IPS DF 6.9 (cell line): ENCODE data around the gene USP54.
A peak's percentile ranks its signal among the peaks of the same experiment; 100 is the strongest.

ENCODE experiments used
- DNase-seq: peaks from one replicate; pipeline ENCODE4 v3.0.0-alpha.2; 2013; ENCODE audit warnings: low read depth, low spot score
- H3K27ac ChIP-seq: one replicate; pipeline ENCODE4 v1.5.1; 2013; ENCODE audit warnings: low read length, control low read depth
- H3K27me3 ChIP-seq: 2 replicates; pipeline ENCODE4 v1.6.1; 2013; ENCODE audit warnings: mild to moderate bottlenecking, low read length; ENCODE audit not compliant: control insufficient read depth, insufficient read depth
- H3K36me3 ChIP-seq: 2 replicates; pipeline ENCODE4 v1.6.1; 2013; ENCODE audit warnings: low read length; ENCODE audit not compliant: control insufficient read depth, insufficient read depth
- H3K4me1 ChIP-seq: 2 replicates; pipeline ENCODE4 v1.6.1; 2013; ENCODE audit warnings: low read length; ENCODE audit not compliant: control insufficient read depth, insufficient read depth
- H3K4me3 ChIP-seq: 2 replicates; pipeline ENCODE4 v1.5.1; 2013; ENCODE audit warnings: mild to moderate bottlenecking, low read length
- H3K9me3 ChIP-seq: 2 replicates; pipeline ENCODE4 v1.6.1; 2013; ENCODE audit warnings: low read length, inconsistent platforms; ENCODE audit not compliant: control insufficient read depth, insufficient read depth
- WGBS: extraction: QIAGEN DNeasy Blood & Tissue Kit; methylation state at CpG from one replicate; pipeline ENCODE4 v1.1.7; 2013; ENCODE audit warnings: mixed read lengths, missing lambda C conversion rate; ENCODE audit not compliant: insufficient read length, insufficient coverage; 5-methylcytosine and 5-hydroxymethylcytosine counted together

Gene USP54, protein sequence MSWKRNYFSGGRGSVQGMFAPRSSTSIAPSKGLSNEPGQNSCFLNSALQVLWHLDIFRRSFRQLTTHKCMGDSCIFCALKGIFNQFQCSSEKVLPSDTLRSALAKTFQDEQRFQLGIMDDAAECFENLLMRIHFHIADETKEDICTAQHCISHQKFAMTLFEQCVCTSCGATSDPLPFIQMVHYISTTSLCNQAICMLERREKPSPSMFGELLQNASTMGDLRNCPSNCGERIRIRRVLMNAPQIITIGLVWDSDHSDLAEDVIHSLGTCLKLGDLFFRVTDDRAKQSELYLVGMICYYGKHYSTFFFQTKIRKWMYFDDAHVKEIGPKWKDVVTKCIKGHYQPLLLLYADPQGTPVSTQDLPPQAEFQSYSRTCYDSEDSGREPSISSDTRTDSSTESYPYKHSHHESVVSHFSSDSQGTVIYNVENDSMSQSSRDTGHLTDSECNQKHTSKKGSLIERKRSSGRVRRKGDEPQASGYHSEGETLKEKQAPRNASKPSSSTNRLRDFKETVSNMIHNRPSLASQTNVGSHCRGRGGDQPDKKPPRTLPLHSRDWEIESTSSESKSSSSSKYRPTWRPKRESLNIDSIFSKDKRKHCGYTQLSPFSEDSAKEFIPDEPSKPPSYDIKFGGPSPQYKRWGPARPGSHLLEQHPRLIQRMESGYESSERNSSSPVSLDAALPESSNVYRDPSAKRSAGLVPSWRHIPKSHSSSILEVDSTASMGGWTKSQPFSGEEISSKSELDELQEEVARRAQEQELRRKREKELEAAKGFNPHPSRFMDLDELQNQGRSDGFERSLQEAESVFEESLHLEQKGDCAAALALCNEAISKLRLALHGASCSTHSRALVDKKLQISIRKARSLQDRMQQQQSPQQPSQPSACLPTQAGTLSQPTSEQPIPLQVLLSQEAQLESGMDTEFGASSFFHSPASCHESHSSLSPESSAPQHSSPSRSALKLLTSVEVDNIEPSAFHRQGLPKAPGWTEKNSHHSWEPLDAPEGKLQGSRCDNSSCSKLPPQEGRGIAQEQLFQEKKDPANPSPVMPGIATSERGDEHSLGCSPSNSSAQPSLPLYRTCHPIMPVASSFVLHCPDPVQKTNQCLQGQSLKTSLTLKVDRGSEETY (N-terminal part only)

DNA sequence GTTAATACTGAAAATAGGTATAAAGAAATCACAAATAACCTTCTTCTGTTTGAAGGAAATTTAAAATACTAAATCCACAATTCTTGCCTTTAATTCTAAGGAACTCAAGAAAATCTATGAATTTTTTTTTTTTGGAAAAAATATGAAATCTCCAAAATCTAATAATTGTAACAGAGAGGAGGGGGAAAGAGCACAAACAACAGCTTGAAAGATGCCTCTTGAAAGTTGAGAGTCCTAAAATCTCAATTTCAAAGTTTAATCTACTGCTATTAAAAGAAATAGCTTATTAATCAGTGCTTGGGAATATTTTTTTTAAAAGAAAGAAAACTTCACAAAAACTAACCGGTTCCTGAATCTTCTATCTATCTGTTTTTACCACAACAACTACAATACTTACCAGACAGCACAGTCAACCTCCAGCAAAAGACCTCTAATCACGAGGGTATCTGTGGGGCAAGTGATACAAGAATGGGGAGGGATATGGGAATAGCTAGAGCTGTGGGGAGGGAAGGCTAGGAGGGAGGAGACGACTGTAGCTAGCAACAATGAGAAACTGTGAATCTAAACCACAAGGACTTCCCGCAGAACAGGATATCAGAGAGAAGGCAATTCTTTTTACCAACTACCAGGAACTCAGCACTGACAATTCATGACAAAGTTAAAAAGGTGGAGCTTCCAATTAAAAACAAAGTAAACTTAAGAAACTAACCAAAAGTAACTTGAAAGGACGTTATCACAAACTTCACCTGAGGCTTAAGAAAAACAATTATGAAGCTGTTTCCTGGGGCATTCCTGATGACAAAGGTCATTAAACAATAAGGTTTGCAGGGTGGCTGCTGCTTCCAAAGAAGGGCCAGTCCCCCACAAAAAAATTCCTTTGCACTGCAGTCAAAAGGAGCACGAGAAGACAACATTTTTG lies at the start of gene USP54:
Gene USP54 (minus strand): TSS at position 462 of the 919 bp plus-strand sequence. CDS start 15,684 bp downstream, outside the sequence.
- no peaks in the 10 kb centered on the region for H3K27me3 ChIP-seq
- no CpG with 5 or more reads among the region's 6 CpGs for WGBS
- no peak within 1 kb of the TSS for H3K27ac ChIP-seq

DNA sequence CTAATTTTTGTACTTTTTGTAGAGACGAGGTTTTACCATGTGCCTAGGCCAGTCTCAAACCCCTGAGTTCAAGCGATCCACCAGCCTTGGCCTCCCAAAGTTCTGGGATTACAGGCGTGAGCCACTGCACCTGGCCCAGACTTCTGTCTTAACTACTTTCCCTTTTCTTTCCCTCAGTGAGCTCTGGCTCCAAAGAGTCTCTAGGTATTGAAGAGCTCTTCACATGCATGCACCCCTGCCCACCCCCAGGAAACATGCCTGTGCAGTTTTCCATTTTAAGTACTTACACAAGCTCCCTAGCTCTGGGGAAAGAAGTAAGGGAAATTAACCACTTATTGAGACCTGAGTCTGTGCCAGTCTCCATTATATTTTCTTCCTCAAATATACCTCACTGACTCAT lies 48.1 kb upstream of the USP54 start:
- Histone ChIP-seq H3K4me1 (no peaks in the 10 kb centered on the region), H3K27ac (no peak overlapping the region), H3K9me3 (no peaks in the 10 kb centered on the region), H3K27me3 (no peaks in the 10 kb centered on the region), H3K36me3 (no peaks in the 10 kb centered on the region), H3K4me3 (no peak overlapping the region)
- no CpG with 5 or more reads among the region's 3 CpGs for WGBS
- DNase-seq: no peak

More for the DNA sequence above, at the start of gene USP54:
- H3K4me1 ChIP-seq: no peaks in the 10 kb centered on the region
- H3K4me3 ChIP-seq: no peak within 1 kb of the TSS
- H3K9me3 ChIP-seq: no peaks in the 10 kb centered on the region
- H3K36me3 ChIP-seq: no peaks in the 10 kb centered on the region
- DNase-seq: no peak

DNA sequence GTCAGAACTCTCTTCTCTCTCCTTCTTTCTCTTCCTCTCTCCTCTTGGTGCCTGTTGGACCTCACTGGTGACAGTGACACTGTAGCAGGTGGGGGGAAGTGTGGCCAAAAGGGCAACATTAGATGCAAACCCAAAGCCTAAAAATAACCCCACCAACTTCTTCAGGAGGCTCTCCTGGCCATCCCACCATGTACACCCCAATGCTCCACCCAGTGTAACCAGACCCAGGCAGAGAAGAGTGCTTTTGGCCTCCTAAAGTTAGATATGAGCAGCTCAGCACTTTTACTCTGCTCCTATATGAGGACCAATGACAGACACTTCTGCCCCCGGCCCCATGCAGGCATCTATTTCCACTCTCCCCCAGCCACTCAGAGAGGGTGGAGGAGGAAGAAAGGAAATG lies 44.6 kb upstream of the USP54 start:
- H3K9me3 ChIP-seq: no peaks in the 10 kb centered on the region
- no peaks in the 10 kb centered on the region for H3K27me3 ChIP-seq
- no peak overlapping the region for H3K27ac ChIP-seq
- H3K4me3 ChIP-seq: no peak overlapping the region
- H3K4me1 ChIP-seq: no peaks in the 10 kb centered on the region
- no peak for DNase-seq
- no peaks in the 10 kb centered on the region for H3K36me3 ChIP-seq
- WGBS: no CpG with 5 or more reads among the region's 1 CpG

DNA sequence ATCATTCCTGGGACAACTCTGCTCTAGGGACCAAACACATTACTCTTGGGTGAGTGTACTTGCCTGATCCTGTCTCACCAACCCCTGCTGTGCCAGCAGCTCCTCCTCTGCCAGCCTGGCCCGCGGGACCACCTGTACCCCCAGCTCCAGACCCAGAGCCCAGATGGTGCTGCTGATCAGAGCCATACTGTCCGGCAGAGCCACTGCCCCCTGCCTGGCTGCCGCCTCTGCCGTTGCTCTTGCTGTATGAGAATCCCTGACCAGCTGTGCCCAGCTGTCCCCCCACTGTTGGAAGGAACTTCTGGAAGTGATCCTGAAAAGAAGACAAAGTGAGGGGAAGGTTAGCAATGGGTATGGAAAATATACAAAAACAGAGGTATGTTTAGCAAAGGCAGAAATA lies 43.3 kb upstream of the USP54 start:
- H3K4me1 ChIP-seq: no peaks in the 10 kb centered on the region
- H3K36me3 ChIP-seq: no peaks in the 10 kb centered on the region
- H3K27ac ChIP-seq: no peak overlapping the region
- no peak overlapping the region for H3K4me3 ChIP-seq
- no peak for DNase-seq
- no CpG with 5 or more reads among the region's 5 CpGs for WGBS
- H3K9me3 ChIP-seq: no peaks in the 10 kb centered on the region
- no peaks in the 10 kb centered on the region for H3K27me3 ChIP-seq

DNA sequence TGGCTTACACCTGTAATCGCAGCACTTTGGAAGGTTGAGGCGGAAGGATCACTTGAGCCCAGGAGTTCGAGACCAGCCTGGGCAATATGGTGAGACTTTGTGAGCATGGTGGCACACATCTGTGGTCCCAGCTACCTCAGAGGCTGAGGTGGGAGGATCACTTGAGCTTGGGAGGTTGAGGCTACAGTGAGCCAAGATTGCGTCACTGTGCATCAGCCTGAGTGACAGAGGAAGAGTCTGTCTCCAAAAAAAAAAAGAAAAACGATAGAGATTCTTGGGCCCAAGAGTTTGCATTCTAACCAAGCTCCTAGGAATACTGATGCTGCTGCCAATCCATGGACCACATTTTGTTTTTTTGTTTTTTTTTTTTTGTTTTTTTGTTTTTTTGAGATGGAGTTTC lies 38.0 kb upstream of the USP54 start:
- Histone ChIP-seq H3K27ac (no peak overlapping the region), H3K4me3 (no peak overlapping the region), H3K9me3 (no peaks in the 10 kb centered on the region), H3K27me3 (no peaks in the 10 kb centered on the region), H3K36me3 (no peaks in the 10 kb centered on the region), H3K4me1 (peaks cover 2% of the 10 kb centered on the region; the same call in 1 of the 2 replicates)
- DNase-seq: no peak
- no CpG with 5 or more reads among the region's 5 CpGs for WGBS

DNA sequence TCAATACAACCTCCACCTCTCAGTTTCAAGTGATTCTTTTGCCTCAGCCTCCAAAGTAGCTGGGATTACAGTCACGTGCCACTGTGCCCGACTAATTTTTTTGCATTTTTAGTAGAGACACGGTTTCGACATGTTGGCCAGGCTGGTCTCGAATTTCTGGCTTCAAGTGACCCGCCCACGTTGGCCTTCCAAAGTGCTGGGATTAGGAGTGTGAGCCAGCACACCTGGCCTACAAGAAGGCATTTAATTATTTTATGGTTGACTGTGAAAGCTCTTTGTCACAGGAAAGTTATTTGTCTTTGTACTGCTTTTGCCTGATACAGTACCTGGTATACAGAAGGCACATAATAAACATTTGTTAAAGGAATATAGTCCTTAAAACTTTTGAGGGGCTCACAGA lies 37.3 kb upstream of the USP54 start:
- WGBS: no CpG with 5 or more reads among the region's 7 CpGs
- no peak overlapping the region for H3K4me3 ChIP-seq
- no peaks in the 10 kb centered on the region for H3K9me3 ChIP-seq
- no peak for DNase-seq
- peaks cover 2% of the 10 kb centered on the region; the same call in 1 of the 2 replicates for H3K4me1 ChIP-seq
- H3K36me3 ChIP-seq: no peaks in the 10 kb centered on the region
- H3K27me3 ChIP-seq: no peaks in the 10 kb centered on the region
- no peak overlapping the region for H3K27ac ChIP-seq

DNA sequence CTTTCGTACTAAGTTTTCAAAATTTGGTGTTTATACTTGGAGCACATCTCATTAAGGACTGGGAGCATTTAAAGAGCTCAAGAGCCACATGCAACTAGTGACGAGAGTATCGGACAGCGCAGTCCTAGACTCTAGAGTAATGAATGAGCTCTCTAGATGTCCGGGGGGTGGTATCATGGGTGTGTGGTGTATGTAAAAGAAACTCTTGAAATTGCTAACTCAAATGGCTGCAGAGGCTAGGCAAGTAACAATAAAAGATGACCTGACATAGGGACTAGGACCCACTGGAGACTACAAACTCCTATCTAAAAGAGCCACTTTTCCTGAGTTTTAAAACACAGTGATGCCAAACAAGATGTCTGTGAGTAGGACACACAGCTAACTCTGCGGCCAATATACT lies 36.2 kb upstream of the USP54 start:
- Histone ChIP-seq H3K4me3 (no peak overlapping the region), H3K4me1 (peaks cover 2% of the 10 kb centered on the region; the same call in 1 of the 2 replicates), H3K27ac (no peak overlapping the region), H3K27me3 (no peaks in the 10 kb centered on the region), H3K36me3 (no peaks in the 10 kb centered on the region), H3K9me3 (no peaks in the 10 kb centered on the region)
- DNase-seq: no peak
- WGBS: no CpG with 5 or more reads among the region's 6 CpGs

DNA sequence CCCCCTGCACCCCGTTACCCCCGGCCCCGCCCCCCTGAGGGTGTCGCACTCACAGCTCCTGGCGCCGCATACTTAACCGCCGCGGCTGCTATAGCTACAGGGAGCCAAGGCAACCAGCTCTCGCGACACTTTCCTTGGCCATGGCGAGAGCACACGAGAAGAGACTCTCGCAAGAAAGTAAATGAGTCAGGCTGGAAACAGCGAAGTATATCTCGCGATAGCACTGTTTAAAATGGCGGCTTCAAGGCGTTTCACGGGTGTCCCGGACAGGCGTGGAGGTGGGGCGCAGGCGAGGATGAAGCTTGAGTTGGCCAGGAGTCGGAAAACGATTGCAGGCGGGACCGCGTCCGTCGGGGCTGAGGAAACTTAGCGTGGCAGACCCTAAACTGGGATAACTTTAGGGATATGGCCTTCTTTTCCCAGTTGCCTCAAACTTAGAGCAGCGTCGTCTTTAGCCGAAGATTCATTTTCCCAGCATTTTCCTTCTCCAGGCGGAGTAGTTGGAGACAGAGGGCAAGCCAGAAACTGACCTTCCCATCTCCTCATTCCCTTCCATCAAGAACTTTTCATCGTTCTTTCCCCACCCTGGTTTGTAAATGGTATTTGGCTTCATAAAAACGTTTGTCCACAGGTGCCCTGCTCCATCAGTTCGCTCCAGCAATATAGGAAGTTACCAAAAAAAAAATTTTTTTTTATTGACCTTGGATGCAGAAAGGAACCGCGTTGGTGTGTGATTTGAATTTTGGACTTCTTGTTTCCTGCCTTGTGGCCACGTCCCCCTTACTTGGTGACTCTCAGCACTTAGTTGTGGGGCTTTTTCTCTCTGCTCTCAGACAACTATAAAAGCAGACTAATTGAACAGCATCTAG lies 35.0 kb upstream of the USP54 start:
- peak; percentile 95 for DNase-seq
- H3K27me3 ChIP-seq: no peaks in the 10 kb centered on the region
- peak overlapping the region; percentile 92; the same call in 1 of the 2 replicates for H3K4me3 ChIP-seq
- no CpG with 5 or more reads among the region's 42 CpGs for WGBS
- no peaks in the 10 kb centered on the region for H3K9me3 ChIP-seq
- no peaks in the 10 kb centered on the region for H3K36me3 ChIP-seq
- H3K27ac ChIP-seq: no peak overlapping the region
- peaks cover 2% of the 10 kb centered on the region; the same call in 1 of the 2 replicates for H3K4me1 ChIP-seq
